ENCODE measurements around the gene SRCAP. TPM values are rescaled to one million over a fixed set of nuclear protein-coding genes. Genes with fewer than 3 reads are reported as not detected.

Gene SRCAP
- total RNA-seq, 1 donor from 2014 or later: 4.6 TPM

DNA sequence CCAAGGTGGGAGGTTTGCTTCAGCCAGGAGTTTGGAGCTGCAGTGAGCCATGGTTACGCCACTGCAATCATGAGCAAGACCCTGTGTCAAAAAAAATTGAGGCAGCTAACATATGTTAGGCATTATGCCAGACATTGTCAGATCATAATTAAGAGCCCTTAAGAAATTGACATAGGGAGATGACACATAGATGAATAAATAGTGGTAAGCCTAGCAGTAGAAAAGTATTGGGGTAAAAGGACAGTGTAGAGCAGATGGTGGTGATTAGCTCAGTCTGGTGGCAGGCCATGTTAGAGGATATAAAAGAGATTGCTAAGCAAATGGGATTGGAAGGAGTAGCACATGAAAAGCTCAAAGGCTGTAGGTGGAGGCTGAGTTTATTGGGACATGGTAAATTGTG is 22.6 kb downstream of the SRCAP start:
- TF ChIP-seq EZH2phosphoT487 (IDR thresholded peaks at IDR 0.05): no peak
- no peak for TF ChIP-seq EZH2 (IDR thresholded peaks at IDR 0.05)
- TF ChIP-seq, protein P1, sequence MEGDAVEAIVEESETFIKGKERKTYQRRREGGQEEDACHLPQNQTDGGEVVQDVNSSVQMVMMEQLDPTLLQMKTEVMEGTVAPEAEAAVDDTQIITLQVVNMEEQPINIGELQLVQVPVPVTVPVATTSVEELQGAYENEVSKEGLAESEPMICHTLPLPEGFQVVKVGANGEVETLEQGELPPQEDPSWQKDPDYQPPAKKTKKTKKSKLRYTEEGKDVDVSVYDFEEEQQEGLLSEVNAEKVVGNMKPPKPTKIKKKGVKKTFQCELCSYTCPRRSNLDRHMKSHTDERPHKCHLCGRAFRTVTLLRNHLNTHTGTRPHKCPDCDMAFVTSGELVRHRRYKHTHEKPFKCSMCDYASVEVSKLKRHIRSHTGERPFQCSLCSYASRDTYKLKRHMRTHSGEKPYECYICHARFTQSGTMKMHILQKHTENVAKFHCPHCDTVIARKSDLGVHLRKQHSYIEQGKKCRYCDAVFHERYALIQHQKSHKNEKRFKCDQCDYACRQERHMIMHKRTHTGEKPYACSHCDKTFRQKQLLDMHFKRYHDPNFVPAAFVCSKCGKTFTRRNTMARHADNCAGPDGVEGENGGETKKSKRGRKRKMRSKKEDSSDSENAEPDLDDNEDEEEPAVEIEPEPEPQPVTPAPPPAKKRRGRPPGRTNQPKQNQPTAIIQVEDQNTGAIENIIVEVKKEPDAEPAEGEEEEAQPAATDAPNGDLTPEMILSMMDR (IDR thresholded peaks at IDR 0.05): no peak
- no peaks in the 10 kb centered on the region for H3F3A ChIP-seq (ENCODE audit: low read depth)
- no peaks in the 10 kb centered on the region for H3K27me3 ChIP-seq
- no peaks in the 10 kb centered on the region for H3K9me3 ChIP-seq (ENCODE audit: low read depth)
- no peak overlapping the region for H3K9ac ChIP-seq
- H3K36me3 ChIP-seq: peaks cover 11% of the 10 kb centered on the region
- no peaks in the 10 kb centered on the region for H3K4me1 ChIP-seq
- H3K4me3 Mint-ChIP-seq: no peak overlapping the region
- no peak overlapping the region for H3K4me3 ChIP-seq
- H3K36me3 Mint-ChIP-seq: peaks cover 44% of the 10 kb centered on the region
- DNase-seq (ENCODE audit: low spot score): no peak
- no peaks in the 10 kb centered on the region for H3K9me3 Mint-ChIP-seq
- no peaks in the 10 kb centered on the region for H3K4me1 Mint-ChIP-seq
- H3K27ac ChIP-seq: no peak overlapping the region
- H3K27ac Mint-ChIP-seq: no peak overlapping the region
- no peak overlapping the region for H2AFZ ChIP-seq (replicated peaks)
- no peak overlapping the region for H3K4me2 ChIP-seq
- no peaks in the 10 kb centered on the region for H3K27me3 Mint-ChIP-seq (ENCODE audit: insufficient read depth, low read depth)
- peaks cover 42% of the 10 kb centered on the region for H4K20me1 ChIP-seq (ENCODE audit: low read depth)
- peaks cover 42% of the 10 kb centered on the region for H3K79me2 ChIP-seq (ENCODE audit: low read depth)

DNA sequence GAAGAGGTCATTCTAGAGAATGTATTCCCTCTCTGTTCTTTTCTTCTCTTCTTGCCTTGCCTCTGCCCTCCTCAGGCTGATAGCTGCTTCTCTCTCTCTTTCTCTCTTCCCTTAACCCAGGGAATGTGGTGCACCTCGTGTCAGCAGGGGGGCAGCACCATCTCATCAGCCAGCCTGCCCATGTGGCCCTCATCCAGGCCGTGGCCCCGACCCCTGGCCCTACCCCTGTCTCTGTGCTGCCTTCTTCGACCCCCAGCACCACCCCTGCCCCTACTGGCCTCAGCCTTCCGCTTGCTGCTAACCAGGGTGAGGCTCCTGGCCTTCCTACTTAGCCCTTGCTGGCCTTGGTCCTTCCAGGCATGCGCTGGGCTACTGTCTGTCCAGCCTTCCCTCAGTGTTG is 23.5 kb downstream of the SRCAP start:
- Mint-ChIP-seq H3K9me3 (no peaks in the 10 kb centered on the region), H3K27me3 (ENCODE audit: insufficient read depth, low read depth) (no peaks in the 10 kb centered on the region), H3K4me3 (no peak overlapping the region), H3K36me3 (peaks cover 41% of the 10 kb centered on the region), H3K4me1 (no peaks in the 10 kb centered on the region), H3K27ac (no peak overlapping the region)
- Histone ChIP-seq H2AFZ (replicated peaks) (no peak overlapping the region), H3K36me3 (peaks cover 7% of the 10 kb centered on the region), H3K27ac (no peak overlapping the region), H3K9me3 (ENCODE audit: low read depth) (no peaks in the 10 kb centered on the region), H3K27me3 (no peaks in the 10 kb centered on the region), H3K79me2 (ENCODE audit: low read depth) (peaks cover 42% of the 10 kb centered on the region), H4K20me1 (ENCODE audit: low read depth) (peaks cover 42% of the 10 kb centered on the region), H3K4me2 (no peak overlapping the region), H3F3A (ENCODE audit: low read depth) (no peaks in the 10 kb centered on the region), H3K4me3 (no peak overlapping the region), H3K4me1 (no peaks in the 10 kb centered on the region), H3K9ac (no peak overlapping the region)
- TF ChIP-seq EZH2 (IDR thresholded peaks at IDR 0.05): no peak
- TF ChIP-seq, protein P1 (IDR thresholded peaks at IDR 0.05): no peak
- TF ChIP-seq EZH2phosphoT487 (IDR thresholded peaks at IDR 0.05): no peak
- no peak for DNase-seq (ENCODE audit: low spot score)

DNA sequence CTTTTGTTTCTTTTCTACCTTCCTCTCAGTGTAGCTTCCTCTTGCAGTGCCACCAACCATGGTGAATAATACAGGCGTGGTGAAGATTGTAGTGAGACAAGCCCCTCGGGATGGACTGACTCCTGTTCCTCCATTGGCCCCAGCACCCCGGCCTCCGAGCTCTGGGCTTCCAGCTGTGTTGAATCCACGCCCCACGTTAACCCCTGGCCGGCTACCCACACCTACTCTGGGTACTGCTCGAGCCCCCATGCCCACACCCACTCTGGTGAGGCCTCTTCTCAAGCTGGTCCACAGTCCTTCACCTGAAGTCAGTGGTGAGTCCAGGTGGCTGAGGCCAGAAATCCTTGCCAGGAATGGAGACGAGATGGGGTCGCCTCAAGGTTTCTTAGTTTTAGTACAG is 23.9 kb downstream of the SRCAP start:
- Histone ChIP-seq H3K4me3 (no peak overlapping the region), H3F3A (ENCODE audit: low read depth) (no peaks in the 10 kb centered on the region), H3K36me3 (peaks cover 7% of the 10 kb centered on the region), H2AFZ (replicated peaks) (no peak overlapping the region), H3K27me3 (no peaks in the 10 kb centered on the region), H3K79me2 (ENCODE audit: low read depth) (peaks cover 41% of the 10 kb centered on the region), H3K9me3 (ENCODE audit: low read depth) (no peaks in the 10 kb centered on the region), H3K4me2 (no peak overlapping the region), H3K4me1 (no peaks in the 10 kb centered on the region), H4K20me1 (ENCODE audit: low read depth) (peaks cover 44% of the 10 kb centered on the region), H3K9ac (no peak overlapping the region), H3K27ac (no peak overlapping the region)
- no peak for DNase-seq (ENCODE audit: low spot score)
- Mint-ChIP-seq H3K4me1 (no peaks in the 10 kb centered on the region), H3K4me3 (no peak overlapping the region), H3K27me3 (ENCODE audit: insufficient read depth, low read depth) (no peaks in the 10 kb centered on the region), H3K9me3 (no peaks in the 10 kb centered on the region), H3K36me3 (peaks cover 41% of the 10 kb centered on the region), H3K27ac (no peak overlapping the region)
- TF ChIP-seq EZH2phosphoT487 (IDR thresholded peaks at IDR 0.05) (no peak), EZH2 (IDR thresholded peaks at IDR 0.05) (no peak)
- TF ChIP-seq, protein P1 (IDR thresholded peaks at IDR 0.05): no peak

All from neural progenitor cell (in vitro differentiated cells).